K562 (cell line): ENCODE results near the gene RHOU. TPM values are rescaled to one million over a fixed set of nuclear protein-coding genes. Genes with fewer than 3 reads are reported as not detected.

Source experiments
- ATAC-seq: fragments of 200-7000 bp; cut with Tn5 transposase; 3 replicates; pipeline ENCODE4 v1.9.1; 2020; ENCODE audit warnings: moderate library complexity
- BruUV-seq: library from RNA; stranded (reverse); fragments of 400-500 nt; replicated peaks from 2 replicates; lab custom pipeline; 2021; lab: Mats Ljungman, UMichigan
- CTCF ChIA-PET: fragments of 300-600 bp; formaldehyde crosslinking; extraction: SDS; loops from one replicate; lab custom pipeline; 2021; ENCODE audit warnings: low intra/inter-chr PET ratio; lab: Yijun Ruan, JAX
- POLR2A ChIA-PET: fragments of 300-600, 350-650 bp; sonication (Branson Sonifier 250); formaldehyde crosslinking; extraction: SDS; loops from one replicate; lab custom pipeline; 2021; ENCODE audit warnings: antibody characterized with exemption, inconsistent platforms; lab: Yijun Ruan, JAX
- DNase-seq, 4 experiments: peaks; one replicate each; pipeline versions ENCODE4 v3.0.0 to v3.0.0-alpha.2; 2011 to 2018; ENCODE audit warnings: low spot score in 3 of 4, mixed read lengths in 3 of 4; ENCODE audit errors: extremely low read depth in 1 of 4
- FAIRE-seq: peaks from 2 replicates; lab custom pipeline; 2011; peaks lifted over from hg19 to GRCh38; lab: Jason Lieb, UNC
- H2AFZ ChIP-seq: 2 replicates; pipeline ENCODE4 v1.6.0; 2011; ENCODE audit warnings: low read depth, low read length, control low read depth, inconsistent platforms
- H3K27ac ChIP-seq: fragments of 200-600 bp; 3 replicates; pipeline ENCODE4 v1.8.0; 2011; ENCODE audit warnings: low read depth, mild to moderate bottlenecking, control low read depth, inconsistent platforms, low read length, moderate library complexity, mixed read lengths; ENCODE audit errors: extremely low read depth
- H3K27me3 ChIP-seq, 2 experiments: fragments of 300-600 bp in 1 of 2; 2 replicates in 1 of 2; 3 replicates in 1 of 2; pipeline versions ENCODE4 v1.6.0 to v1.8.0; 2011; ENCODE audit warnings: inconsistent platforms in 2 of 2, low read length in 2 of 2, mild to moderate bottlenecking in 1 of 2, mixed read lengths in 1 of 2, moderate library complexity in 1 of 2; ENCODE audit not compliant: control insufficient read depth in 2 of 2, insufficient read depth in 2 of 2
- H3K36me3 ChIP-seq: fragments of 300-600 bp; 3 replicates; pipeline ENCODE4 v1.8.0; 2011; ENCODE audit warnings: mild to moderate bottlenecking, low read length, inconsistent platforms; ENCODE audit not compliant: control insufficient read depth, insufficient read depth
- H3K4me1 ChIP-seq, 2 experiments: fragments of 200-600 bp in 1 of 2; replicated peaks in 1 of 2; 2 replicates in 1 of 2; 3 replicates in 1 of 2; pipeline versions ENCODE4 v1.5.1 to v1.8.0; 2011; ENCODE audit warnings: inconsistent platforms in 2 of 2, low read length in 2 of 2, mild to moderate bottlenecking in 1 of 2, mixed read lengths in 1 of 2, moderate library complexity in 1 of 2; ENCODE audit not compliant: control insufficient read depth in 2 of 2, insufficient read depth in 2 of 2
- H3K4me2 ChIP-seq: 2 replicates; pipeline ENCODE4 v1.6.1; 2011; ENCODE audit warnings: low read length, control low read depth, inconsistent platforms, mixed read lengths; ENCODE audit not compliant: insufficient read depth
- H3K4me3 ChIP-seq: fragments of 200-600 bp; sonication (generic), shearing (Covaris generic); 2 replicates; pipeline ENCODE4 v1.5.1; 2016; ENCODE audit warnings: control low read depth, inconsistent platforms
- H3K79me2 ChIP-seq: fragments of 200-600 bp; 3 replicates; pipeline ENCODE4 v1.8.0; 2011; ENCODE audit warnings: low read length, inconsistent platforms; ENCODE audit not compliant: control insufficient read depth, insufficient read depth
- H3K9ac ChIP-seq, 2 experiments: 2 replicates each; pipeline versions ENCODE4 v1.6.0 to v1.6.1; 2011; ENCODE audit warnings: low read depth in 2 of 2, low read length in 2 of 2, control low read depth in 1 of 2, inconsistent platforms in 1 of 2, mild to moderate bottlenecking in 1 of 2, mixed read lengths in 1 of 2; ENCODE audit not compliant: insufficient read depth in 1 of 2
- H3K9me1 ChIP-seq: one replicate; pipeline ENCODE4 v1.6.0; 2011; ENCODE audit warnings: inconsistent platforms, mild to moderate bottlenecking, low read length, moderate library complexity; ENCODE audit not compliant: control insufficient read depth, insufficient read depth
- H3K9me3 ChIP-seq: replicated peaks from 2 replicates; pipeline ENCODE4 v1.5.1; 2011; ENCODE audit warnings: low read depth, low read length, inconsistent platforms; ENCODE audit not compliant: control insufficient read depth, insufficient read depth
- H4K20me1 ChIP-seq: replicated peaks from 2 replicates; pipeline ENCODE4 v1.6.1; 2011; ENCODE audit warnings: low read length, inconsistent platforms, mixed read lengths; ENCODE audit not compliant: control insufficient read depth, insufficient read depth
- CHD4 ChIP-seq: fragments of 200-600 bp; sonication (generic); IDR thresholded peaks from 3 replicates; pipeline ENCODE4 v1.6.1; 2012; ENCODE audit warnings: low read depth, mild to moderate bottlenecking, mixed read lengths, low read length, inconsistent platforms; ENCODE audit not compliant: insufficient read depth, insufficient replicate concordance, poor library complexity, severe bottlenecking
- ELF1 ChIP-seq: fragments of 200-800 bp; sonication (Bioruptor generic); IDR thresholded peaks from 2 replicates; pipeline ENCODE4 v1.6.1; 2016; ENCODE audit warnings: missing genetic modification characterization, missing compliant biosample characterization
- FOSL1 ChIP-seq: fragments of 200-800 bp; sonication (Bioruptor generic); conservative IDR thresholded peaks from 2 replicates; pipeline ENCODE4 v1.6.1; 2016; ENCODE audit warnings: missing genetic modification characterization, missing compliant biosample characterization
- GATAD2A ChIP-seq: fragments of 450-650 bp; IDR thresholded peaks from 2 replicates; pipeline ENCODE4 v1.6.1; 2017
- GTF2F1 ChIP-seq: IDR thresholded peaks from 2 replicates; pipeline ENCODE4 v1.6.1; 2011; ENCODE audit warnings: low read depth, low read length, improper control_type of control experiment
- NFYB ChIP-seq: IDR thresholded peaks from 2 replicates; pipeline ENCODE4 v1.6.1; 2011; ENCODE audit warnings: mild to moderate bottlenecking, moderate library complexity; ENCODE audit not compliant: insufficient read length; ENCODE audit errors: extremely low read depth
- ZNF583 ChIP-seq: fragments of 250-450 bp; sonication (Bioruptor Pico); IDR thresholded peaks from 2 replicates; pipeline ENCODE4 v1.4.0; 2020
- ZSCAN32 ChIP-seq: fragments of 450-650 bp; formaldehyde crosslinking; IDR thresholded peaks from 2 replicates; pipeline ENCODE4 v1.4.0; 2020; ENCODE audit warnings: mild to moderate bottlenecking, moderate library complexity
- WGBS: fragments of 100-300 bp; shearing (Covaris generic); methylation state at CpG from one replicate; pipeline ENCODE4 v1.1.6; 2016; ENCODE audit warnings: low coverage, mixed read lengths; ENCODE audit not compliant: insufficient coverage; ENCODE audit errors: missing lambda C conversion rate; 5-methylcytosine and 5-hydroxymethylcytosine counted together
- in situ Hi-C: fragments of 300-500 bp; cut with MboI; formaldehyde crosslinking; loops from 4 replicates; pipeline ENCODE4 v1.15.0; 2018; ENCODE audit warnings: inconsistent platforms, mixed read lengths
- intact Hi-C: fragments of 100-400 bp; cut with micrococcal nuclease; formaldehyde crosslinking; loops from 2 replicates; pipeline ENCODE4 v1.14.2; 2022
- polyA plus RNA-seq, 8 experiments: library from polyadenylated mRNA; depleted of rRNA in 4 of 8; stranded (reverse) in 5 of 8; unstranded in 3 of 8; fragments of >200 nt; fragmentation: Nextera tagmentation in 2 of 8; fragmentation: Illumina TruSeq in 1 of 8; extraction: Ambion mirVana in 2 of 8; extraction: Trizol in 1 of 8; gene quantifications; 2 replicates each; pipeline versions ENCODE4 v1.2.1 to v1.2.3, GENCODE V29; 2011 to 2014; ENCODE audit warnings: inconsistent platforms in 1 of 8, missing spikeins in 1 of 8
- total RNA-seq, 7 experiments: library from RNA; depleted of rRNA in 6 of 7; stranded (reverse); fragments of >200 nt in 6 of 7; fragmentation: Illumina TruSeq in 2 of 7; extraction: Trizol in 2 of 7; gene quantifications; 2 replicates each; pipeline versions ENCODE4 v1.2.1 to v1.2.3, GENCODE V29; 2011 to 2021; ENCODE audit warnings: low replicate concordance in 1 of 7
- TF ChIP-seq, protein P1 (sequence below): fragments of 450-650 bp; IDR thresholded peaks from 2 replicates; pipeline ENCODE4 v1.6.1; 2016

Gene RHOU
- total and polyA plus RNA-seq, 9 of the 15 experiments (the other 6 are each of a cell fraction or from before 2014, with no cell fraction given) = 0.07 TPM; not detected in 8

DNA sequence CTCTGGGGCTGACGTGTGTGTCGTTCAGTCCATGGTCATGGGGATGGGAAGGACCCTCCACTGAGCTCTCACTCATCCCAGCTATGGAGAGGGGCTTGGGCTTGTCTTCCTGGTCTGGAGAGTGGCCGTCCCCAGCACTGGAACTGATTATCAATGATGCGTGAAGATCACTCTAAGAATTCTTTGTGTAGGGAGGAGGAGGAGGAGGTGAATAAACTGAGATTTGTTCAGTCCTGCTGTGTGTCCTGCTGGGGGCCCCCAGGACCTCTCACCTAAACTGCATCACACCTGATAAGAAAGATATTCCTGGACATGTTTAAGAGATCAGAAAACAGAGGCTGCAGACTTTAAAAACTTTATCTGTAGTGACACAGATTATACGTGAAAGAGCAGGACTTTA, 21.2 kb downstream of the RHOU start:
- Histone ChIP-seq H3K79me2 (no peaks in the 10 kb centered on the region), H3K36me3 (no peaks in the 10 kb centered on the region), H3K27ac (no peak overlapping the region), H4K20me1 (no peaks in the 10 kb centered on the region), H3K4me1 (no peaks in the 10 kb centered on the region), H3K4me2 (no peak overlapping the region), H3K9me1 (no peaks in the 10 kb centered on the region), H3K9me3 (no peaks in the 10 kb centered on the region), H3K4me3 (no peak overlapping the region), H2AFZ (no peak overlapping the region), H3K9ac (no peak overlapping the region), H3K27me3 (peaks cover 8 to 20% of the 10 kb centered on the region in 2 experiments)
- ChIA-PET CTCF (no interaction called here), POLR2A (no interaction called here)
- no peak for FAIRE-seq
- no peak for DNase-seq
- no peak for ATAC-seq
- in situ Hi-C loops (no loop called here), intact Hi-C loops (no loop called here)
- BruUV-seq = no TSS peak
- 0% methylated on average over 5 of the region's 5 CpGs for WGBS
- TF ChIP-seq ELF1 (no peak), ZSCAN32 (CRISPR knock-in tag) (no peak), FOSL1 (tag) (no peak), ZNF583 (CRISPR knock-in tag) (no peak), NFYB (no peak), GATAD2A (no peak), CHD4 (no peak), GTF2F1 (no peak)
- TF ChIP-seq, protein P1, sequence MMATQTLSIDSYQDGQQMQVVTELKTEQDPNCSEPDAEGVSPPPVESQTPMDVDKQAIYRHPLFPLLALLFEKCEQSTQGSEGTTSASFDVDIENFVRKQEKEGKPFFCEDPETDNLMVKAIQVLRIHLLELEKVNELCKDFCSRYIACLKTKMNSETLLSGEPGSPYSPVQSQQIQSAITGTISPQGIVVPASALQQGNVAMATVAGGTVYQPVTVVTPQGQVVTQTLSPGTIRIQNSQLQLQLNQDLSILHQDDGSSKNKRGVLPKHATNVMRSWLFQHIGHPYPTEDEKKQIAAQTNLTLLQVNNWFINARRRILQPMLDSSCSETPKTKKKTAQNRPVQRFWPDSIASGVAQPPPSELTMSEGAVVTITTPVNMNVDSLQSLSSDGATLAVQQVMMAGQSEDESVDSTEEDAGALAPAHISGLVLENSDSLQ = no peak
